Fibroblast of villous mesenchyme (primary cell): ENCODE measurements around the gene RRP7A. TPM values are rescaled to one million over a fixed set of nuclear protein-coding genes. Genes with fewer than 3 reads are reported as not detected.
"Not testable (repeated sequence)": the region's sequence is repeated elsewhere in the genome, so short reads cannot be mapped to it uniquely, and the experiment has no call there.

Source experiments
- DNase-seq: peaks from one replicate; pipeline ENCODE4 v3.0.0-alpha.2; 2010; ENCODE audit warnings: low read depth
- H3K4me3 ChIP-seq: 2 replicates; pipeline ENCODE4 v1.5.1; 2011; ENCODE audit warnings: low read depth, mild to moderate bottlenecking, low read length
- total RNA-seq: library from RNA; depleted of rRNA; stranded (reverse); fragments of >200 nt; gene quantifications from 2 replicates; pipeline ENCODE4 v1.2.3, GENCODE V29; 2012
- TF ChIP-seq, protein P1 (sequence below): IDR thresholded peaks from 2 replicates; pipeline ENCODE4 v1.5.1; 2012; ENCODE audit warnings: low read depth, mild to moderate bottlenecking, low read length; ENCODE audit not compliant: insufficient read depth

Gene RRP7A
- total RNA-seq, 1 donor, result 29.8 TPM

DNA sequence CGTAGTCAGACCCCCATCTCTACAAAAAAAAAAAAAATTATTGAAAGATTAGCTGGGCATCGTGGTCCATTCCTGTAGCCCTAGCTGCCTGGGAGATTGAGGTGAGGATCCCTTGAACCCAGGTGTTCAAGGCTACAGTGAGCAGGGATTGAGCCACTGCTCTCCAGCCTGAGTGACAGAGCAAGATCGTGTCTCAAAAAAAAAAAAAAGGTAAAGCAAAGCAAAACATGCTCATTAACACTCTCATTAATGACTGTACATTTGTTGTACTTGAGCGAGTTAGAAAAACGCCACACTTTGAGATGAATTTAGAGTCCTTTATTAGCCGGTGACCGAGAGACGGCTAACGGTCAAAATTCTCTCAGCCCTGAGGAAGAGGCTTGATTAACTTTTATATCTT, 28.0 kb upstream of the RRP7A start:
- H3K4me3 ChIP-seq, result no peak overlapping the region
- no peak for DNase-seq
- TF ChIP-seq, protein P1, sequence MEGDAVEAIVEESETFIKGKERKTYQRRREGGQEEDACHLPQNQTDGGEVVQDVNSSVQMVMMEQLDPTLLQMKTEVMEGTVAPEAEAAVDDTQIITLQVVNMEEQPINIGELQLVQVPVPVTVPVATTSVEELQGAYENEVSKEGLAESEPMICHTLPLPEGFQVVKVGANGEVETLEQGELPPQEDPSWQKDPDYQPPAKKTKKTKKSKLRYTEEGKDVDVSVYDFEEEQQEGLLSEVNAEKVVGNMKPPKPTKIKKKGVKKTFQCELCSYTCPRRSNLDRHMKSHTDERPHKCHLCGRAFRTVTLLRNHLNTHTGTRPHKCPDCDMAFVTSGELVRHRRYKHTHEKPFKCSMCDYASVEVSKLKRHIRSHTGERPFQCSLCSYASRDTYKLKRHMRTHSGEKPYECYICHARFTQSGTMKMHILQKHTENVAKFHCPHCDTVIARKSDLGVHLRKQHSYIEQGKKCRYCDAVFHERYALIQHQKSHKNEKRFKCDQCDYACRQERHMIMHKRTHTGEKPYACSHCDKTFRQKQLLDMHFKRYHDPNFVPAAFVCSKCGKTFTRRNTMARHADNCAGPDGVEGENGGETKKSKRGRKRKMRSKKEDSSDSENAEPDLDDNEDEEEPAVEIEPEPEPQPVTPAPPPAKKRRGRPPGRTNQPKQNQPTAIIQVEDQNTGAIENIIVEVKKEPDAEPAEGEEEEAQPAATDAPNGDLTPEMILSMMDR, result no peak

DNA sequence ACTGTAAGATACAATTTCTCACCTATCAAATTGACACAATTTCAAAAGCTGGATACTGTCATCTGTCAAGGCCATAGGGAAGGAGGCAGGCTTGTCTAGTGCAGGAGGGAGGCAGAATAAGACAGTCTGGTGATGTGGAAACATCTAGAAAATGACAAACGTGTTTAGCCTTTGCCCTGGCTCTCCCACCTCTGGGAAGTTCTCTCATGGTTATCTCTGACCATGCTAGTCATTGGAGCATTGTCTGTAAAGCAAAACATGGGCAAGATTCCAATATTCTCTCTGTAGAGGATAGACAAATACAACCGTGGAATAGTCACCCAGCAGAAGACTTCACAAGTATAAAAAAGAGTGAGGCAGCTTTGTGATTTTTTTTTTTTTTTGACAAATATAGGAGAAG, 25.1 kb upstream of the RRP7A start:
- DNase-seq, result peak; percentile 37
- H3K4me3 ChIP-seq, result no peak overlapping the region

DNA sequence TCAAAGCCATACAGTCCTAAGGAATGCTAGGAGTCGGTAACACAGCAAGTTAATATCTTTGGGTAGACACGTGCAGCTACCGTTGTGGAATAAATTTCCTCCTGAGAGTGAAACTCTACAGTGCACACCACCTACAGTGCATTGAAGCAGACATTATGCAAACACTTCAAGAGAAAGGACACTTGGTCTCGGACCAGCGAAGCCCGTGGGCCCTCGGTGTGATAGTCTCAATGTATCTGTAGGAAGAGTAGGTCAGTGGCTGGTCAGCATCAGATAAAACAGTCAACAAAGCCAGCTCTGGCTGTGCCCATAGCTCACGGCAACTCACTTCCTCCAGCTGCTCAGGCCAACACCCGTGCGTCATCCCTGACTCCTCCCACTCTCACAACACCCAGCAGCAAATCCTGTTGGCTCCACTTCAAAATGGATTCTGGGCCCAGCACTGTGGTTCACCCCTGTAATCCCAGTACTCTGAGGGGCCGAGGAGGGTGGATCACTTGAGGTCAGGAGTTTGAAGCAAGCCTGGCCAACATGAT, 19.7 kb upstream of the RRP7A start:
- H3K4me3 ChIP-seq, result not testable (repeated sequence)
- DNase-seq, result peak; percentile 89

More for the DNA sequence above, 25.1 kb upstream of the RRP7A start:
- TF ChIP-seq, protein P1, result no peak

DNA sequence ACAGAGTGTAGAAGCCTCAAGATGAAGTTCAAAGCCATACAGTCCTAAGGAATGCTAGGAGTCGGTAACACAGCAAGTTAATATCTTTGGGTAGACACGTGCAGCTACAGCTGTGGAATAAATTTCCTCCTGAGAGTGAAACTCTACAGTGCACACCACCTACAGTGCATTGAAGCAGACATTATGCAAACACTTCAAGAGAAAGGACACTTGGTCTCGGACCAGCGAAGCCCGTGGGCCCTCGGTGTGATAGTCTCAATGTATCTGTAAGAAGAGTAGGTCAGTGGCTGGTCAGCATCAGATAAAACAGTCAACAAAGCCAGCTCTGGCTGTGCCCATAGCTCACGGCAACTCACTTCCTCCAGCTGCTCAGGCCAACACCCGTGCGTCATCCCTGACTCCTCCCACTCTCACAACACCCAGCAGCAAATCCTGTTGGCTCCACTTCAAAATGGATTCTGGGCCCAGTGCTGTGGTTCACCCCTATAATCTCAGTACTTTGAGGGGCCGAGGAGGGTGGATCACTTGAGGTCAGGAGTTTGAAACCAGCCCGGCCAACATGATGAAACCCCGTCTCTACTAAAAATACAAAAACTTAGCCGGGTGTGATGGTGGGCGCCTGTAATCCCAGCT, 17.7 kb upstream of the RRP7A start:
- DNase-seq, result peak; percentile 85

DNA sequence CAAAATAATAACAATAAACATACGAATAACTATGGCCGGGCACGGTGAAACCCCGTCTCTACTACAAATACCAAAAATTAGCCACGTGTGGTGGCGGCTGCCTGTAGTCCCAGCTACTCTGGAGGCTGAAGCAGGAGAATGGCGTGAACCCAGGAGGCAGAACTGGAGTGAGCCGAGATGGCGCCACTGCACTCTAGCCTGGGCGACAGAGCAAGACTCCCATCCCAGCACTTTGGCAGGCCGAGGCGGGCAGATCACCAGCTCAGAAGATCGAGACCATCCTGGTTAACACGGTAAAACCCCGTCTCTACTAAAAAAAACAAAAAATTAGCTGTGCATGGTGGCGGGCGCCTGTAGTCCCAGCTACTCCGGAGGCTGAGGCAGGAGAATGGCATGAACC, 17.0 kb upstream of the RRP7A start:
- not testable (repeated sequence) for DNase-seq, H3K4me3 ChIP-seq

More for the DNA sequence above, 17.7 kb upstream of the RRP7A start:
- H3K4me3 ChIP-seq, result not testable (repeated sequence)

DNA sequence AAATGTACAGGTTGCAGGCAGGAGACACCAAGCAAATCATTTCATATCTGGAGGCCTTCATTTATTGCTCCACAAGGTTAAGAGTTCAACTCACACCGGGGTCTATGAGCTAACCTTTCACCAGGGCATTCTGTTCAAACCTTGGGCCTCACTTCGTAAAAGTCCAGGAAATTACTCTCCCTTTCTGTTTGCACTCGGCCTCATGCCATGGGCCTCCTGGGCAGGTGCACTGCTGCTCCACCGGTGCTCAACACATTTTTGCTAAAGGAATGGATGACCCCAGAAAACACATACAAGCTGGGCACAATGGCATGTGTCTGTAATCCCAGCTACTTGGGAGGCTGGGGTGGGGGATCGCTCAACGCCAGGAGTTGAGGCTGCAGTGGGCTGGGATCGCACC, 16.6 kb upstream of the RRP7A start:
- no peak overlapping the region for H3K4me3 ChIP-seq
- DNase-seq, result no peak
- TF ChIP-seq, protein P1, result no peak

DNA sequence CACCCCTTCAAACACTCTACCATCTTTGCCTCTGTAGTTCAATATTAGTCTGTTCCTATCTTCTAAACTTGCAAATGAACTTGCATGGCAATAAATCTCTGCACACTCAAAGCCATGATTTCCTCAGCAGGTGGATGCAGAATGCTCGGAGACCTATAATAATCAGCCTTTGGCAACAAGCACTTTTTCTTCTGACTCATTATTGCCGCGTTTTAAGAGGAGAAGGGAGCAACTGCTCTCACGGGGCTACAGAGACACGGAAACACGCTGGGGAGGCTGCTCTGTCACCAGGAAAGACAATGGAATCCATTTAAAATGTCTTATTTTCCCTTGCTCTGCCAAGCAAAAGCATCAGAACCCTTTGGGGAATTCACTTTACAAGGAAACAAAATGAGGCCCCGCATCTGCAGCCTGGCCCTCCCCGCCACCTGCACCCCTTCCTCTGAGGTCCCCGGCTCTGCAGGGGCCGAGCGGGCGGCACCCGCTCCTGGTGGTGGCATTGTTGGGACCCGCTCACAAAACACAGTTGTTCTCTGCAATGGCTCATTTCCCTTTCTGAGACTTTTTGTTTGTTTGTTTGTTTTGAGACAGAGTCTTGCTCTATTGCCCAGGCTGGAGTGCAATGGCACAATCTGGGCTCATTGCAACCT, 15.6 kb upstream of the RRP7A start:
- DNase-seq, H3K4me3 ChIP-seq: not testable (repeated sequence)

DNA sequence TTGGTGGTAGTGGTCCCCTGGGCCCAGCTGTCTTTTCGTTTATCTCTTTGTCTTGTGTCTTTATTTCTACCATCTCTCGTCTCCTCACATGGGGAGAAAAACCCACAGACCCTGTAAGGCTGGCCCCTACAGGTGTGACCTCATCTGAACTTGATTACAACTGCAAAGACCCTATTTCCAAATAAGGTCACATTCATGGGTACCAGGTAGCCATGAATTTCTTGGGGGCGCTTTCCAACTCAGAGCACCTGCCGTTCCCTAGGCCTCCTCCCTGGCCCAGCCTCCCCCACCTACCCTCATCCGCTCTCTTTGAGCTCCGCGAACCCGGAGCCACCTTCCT, 14.0 kb upstream of the RRP7A start:
- no peak overlapping the region for H3K4me3 ChIP-seq
- TF ChIP-seq, protein P1, result no peak

DNA sequence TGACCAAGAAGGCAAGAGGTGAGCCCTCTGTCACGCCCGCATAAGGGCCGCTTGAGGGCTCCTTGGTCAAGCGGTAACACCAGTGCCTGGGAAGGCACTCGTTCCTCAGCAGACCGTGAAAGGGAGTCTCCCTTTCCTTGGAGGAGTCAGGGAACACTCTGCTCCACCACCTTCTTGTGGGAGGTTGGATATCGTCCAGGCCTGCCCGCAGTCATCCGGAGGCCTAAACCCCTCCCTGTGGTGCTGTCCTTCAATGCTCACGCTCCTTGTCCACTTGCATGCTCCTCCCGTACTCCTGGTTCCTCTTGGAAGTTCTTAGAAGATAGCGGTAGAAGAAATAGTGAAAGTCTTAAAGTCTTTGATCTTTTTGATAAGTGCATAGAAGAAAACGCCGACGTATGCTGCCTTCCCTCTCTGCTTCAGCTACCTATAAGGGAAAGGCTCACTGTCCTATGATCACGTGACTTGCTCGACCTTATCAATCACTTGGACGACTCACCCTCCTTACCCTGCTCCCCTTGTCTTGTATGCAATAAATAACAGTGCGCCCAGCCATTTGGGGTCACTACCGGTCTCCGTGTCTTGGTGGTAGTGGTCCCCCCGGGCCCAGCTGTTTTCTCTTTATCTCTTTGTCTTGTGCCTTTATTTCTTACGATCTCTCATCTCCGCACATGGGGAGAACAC, 11.9 kb upstream of the RRP7A start:
- peak; percentile 18 for DNase-seq
- H3K4me3 ChIP-seq, result not testable (repeated sequence)

More for the DNA sequence above, 14.0 kb upstream of the RRP7A start:
- DNase-seq, result no peak

DNA sequence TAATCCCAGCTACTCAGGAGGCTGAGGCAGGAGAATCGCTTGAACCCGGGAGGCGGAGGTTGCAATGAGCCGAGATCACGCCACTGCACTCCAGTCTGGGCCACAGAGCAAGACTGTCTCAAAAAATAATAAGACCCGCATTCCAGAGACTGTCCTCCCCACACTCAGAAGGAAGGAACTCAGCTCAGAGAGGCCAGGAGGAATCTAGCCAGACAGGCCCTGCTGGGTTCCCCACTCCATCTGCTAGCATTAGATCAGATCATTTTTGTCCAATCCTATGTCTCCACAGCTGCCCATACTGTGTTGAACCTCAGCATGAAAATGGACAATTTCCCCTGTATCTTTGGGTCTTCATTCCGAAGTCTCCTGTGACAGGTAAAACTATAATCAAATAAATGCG, 9.8 kb upstream of the RRP7A start:
- H3K4me3 ChIP-seq, DNase-seq: not testable (repeated sequence)
